Ovary (tissue), 9 donors: ENCODE data around the gene GPR150. TPM values are rescaled to one million over a fixed set of nuclear protein-coding genes. Genes with fewer than 3 reads are reported as not detected.
A peak's percentile ranks its signal among the peaks of the same experiment; 100 is the strongest.

Source experiments
- DNase-seq, 5 donors: peaks; one replicate each; pipeline ENCODE4 v3.0.0-alpha.2; 2019 to 2020
- H3K27ac ChIP-seq, 2 donors: fragments of 200-600 bp; one replicate each; pipeline versions ENCODE4 v1.5.1 to v1.8.0; 2019 to 2022
- H3K27me3 ChIP-seq: fragments of 200-600 bp; one replicate; pipeline ENCODE4 v1.8.0; 2022
- H3K36me3 ChIP-seq: fragments of 200-600 bp; sonication (generic); one replicate; pipeline ENCODE4 v1.5.1; 2019
- H3K4me1 ChIP-seq: one replicate; pipeline ENCODE4 v1.8.1; 2013; ENCODE audit warnings: mild to moderate bottlenecking, moderate library complexity; ENCODE audit not compliant: insufficient read depth
- H3K4me3 ChIP-seq: fragments of 200-600 bp; sonication (generic); one replicate; pipeline ENCODE4 v1.5.1; 2017
- H3K9me3 ChIP-seq, 2 donors: fragments of 200-600 bp in 1 of 2; sonication (generic) in 1 of 2; one replicate each; pipeline versions ENCODE4 v1.5.1 to v1.8.1; 2013 to 2019; ENCODE audit warnings: mild to moderate bottlenecking in 1 of 2, moderate library complexity in 1 of 2
- CTCF ChIP-seq, 3 donors: fragments of 450-650 bp in 2 of 3; fragments of 200-600 bp in 1 of 3; IDR thresholded peaks; one replicate each; pipeline versions ENCODE4 v1.5.1 to v1.8.0; 2016 to 2022; ENCODE audit warnings: antibody characterized with exemption in 3 of 3, mild to moderate bottlenecking in 1 of 3
- EP300 ChIP-seq: sonication (generic); formaldehyde crosslinking; IDR thresholded peaks from one replicate; pipeline ENCODE4 v1.6.1; 2017; ENCODE audit warnings: antibody characterized with exemption
- POLR2A ChIP-seq: fragments of 450-650 bp; IDR thresholded peaks from one replicate; pipeline ENCODE4 v1.6.1; 2017; ENCODE audit warnings: antibody characterized with exemption, mild to moderate bottlenecking, moderate library complexity
- WGBS, 3 donors: extraction: QIAGEN DNeasy Blood & Tissue Kit in 1 of 3; methylation state at CpG; one replicate each; pipeline versions ENCODE4 v1.1.5 to v1.1.7; 2013 to 2017; 5-methylcytosine and 5-hydroxymethylcytosine counted together
- intact Hi-C, 4 donors: fragments of 100-400 bp; cut with DNase I; formaldehyde crosslinking; loops; one replicate each; pipeline versions ENCODE4 v1.11.0 to v1.15.1; 2022 to 2023
- polyA plus RNA-seq, 2 donors: library from polyadenylated mRNA; stranded (reverse); fragments of 200-250 nt in 1 of 2; fragments of 350-450 nt in 1 of 2; fragmentation: Illumina TruSeq in 1 of 2; extraction: RNeasy Lipid Tissue Mini Kit (QIAGEN cat#74804) in 1 of 2; gene quantifications; one replicate each; pipeline ENCODE4 v1.2.3, GENCODE V29; 2013 to 2014
- total RNA-seq, 7 donors: library from RNA; depleted of rRNA in 2 of 7; stranded (reverse); fragments of >200 nt in 2 of 7; fragmentation: NEBNext Ultra II Directional in 3 of 7; extraction: Animal tissue kit (Norgen Biotek cat#: 25700) in 3 of 7; gene quantifications; one replicate each; pipeline versions ENCODE4 v1.1.0 to v1.2.4, GENCODE V29; 2016 to 2023
- donor health status: DM: no; HTN: no; CAD: no; lungs with moderate emphysema.
- donor health status: DM: no; HTN: no; CAD: no.
- donor health status: Bipolar disorder and iron deficiency.
- donor health status: DM: yes; HTN: yes; CAD: no.
- donor health status: DM: no; HTN: no; CAD: no.
- donor health status: DM: yes; HTN: yes; CAD: no.

The GPR150 gene
- total and polyA plus RNA-seq, 9 donors = 0.05 to 0.50 (median 0.10) TPM; not detected in 4

GRCh38 chr5:95619514-95620029 lies 315 bp upstream of the GPR150 start:
- intact Hi-C loops = loop anchor here in 1 of 4 donors (10.0 kb wide), 1 partner anchor 975 kb away; no protein-coding TSS in a partner anchor
- TF ChIP-seq CTCF (IDR thresholded peaks at IDR 0.05) (no peak), POLR2A (no peak), EP300 (no peak)
- 8 to 10% (median 9%) methylated on average over 19 of the region's 19 CpGs for WGBS, 3 donors
- DNase-seq = no peak
- H3K36me3 ChIP-seq = no peaks in the 10 kb centered on the region
- peaks cover 8% of the 10 kb centered on the region for H3K4me1 ChIP-seq
- peak overlapping the region; percentile 43 for H3K4me3 ChIP-seq
- no peaks in the 10 kb centered on the region for H3K27me3 ChIP-seq
- H3K9me3 ChIP-seq = no peaks in the 10 kb centered on the region
- no peak overlapping the region for H3K27ac ChIP-seq

- TF ChIP-seq POLR2A (no peak), CTCF (IDR thresholded peaks at IDR 0.05) (no peak), EP300 (no peak)
- intact Hi-C loops = loop anchor here in 1 of 4 donors (10.0 kb wide), 1 partner anchor 974 kb away; no protein-coding TSS in a partner anchor
- Histone ChIP-seq H3K27ac (no peak overlapping the region), H3K27me3 (no peaks in the 10 kb centered on the region), H3K4me3 (peak overlapping the region; percentile 43), H3K9me3 (no peaks in the 10 kb centered on the region), H3K4me1 (peaks cover 8% of the 10 kb centered on the region), H3K36me3 (no peaks in the 10 kb centered on the region)
- WGBS, 3 donors = 2 to 7% (median 3%) methylated on average over 23 to 92 of the region's 92 CpGs
- DNase-seq = peak in 2 of 5 donors; percentile 23 to 39
These were observed 1.3 kb downstream of the GPR150 start for GRCh38 chr5:95620870-95621838.

- no peaks in the 10 kb centered on the region for H3K9me3 ChIP-seq
- WGBS, 3 donors = 50 to 68% (median 58%) methylated on average over 8 of the region's 8 CpGs
- no peaks in the 10 kb centered on the region for H3K27me3 ChIP-seq
- no peak overlapping the region for H3K27ac ChIP-seq
- intact Hi-C loops = loop anchor here in 1 of 4 donors (10.0 kb wide), 1 partner anchor 973 kb away; no protein-coding TSS in a partner anchor
- peaks cover 8% of the 10 kb centered on the region for H3K4me1 ChIP-seq
- no peak for DNase-seq
- no peak overlapping the region for H3K4me3 ChIP-seq
- no peaks in the 10 kb centered on the region for H3K36me3 ChIP-seq
- TF ChIP-seq POLR2A (no peak), EP300 (no peak), CTCF (IDR thresholded peaks at IDR 0.05) (no peak)
These were observed 2.1 kb downstream of the GPR150 start for GRCh38 chr5:95621839-95622629.

GRCh38 chr5:95623706-95624105 lies 3.8 kb downstream of the GPR150 start:
- intact Hi-C loops = loop anchor here in 1 of 4 donors (10.0 kb wide), 1 partner anchor 971 kb away; no protein-coding TSS in a partner anchor
- no peak for TF ChIP-seq CTCF (IDR thresholded peaks at IDR 0.05)
- TF ChIP-seq POLR2A = no peak
- no peak for TF ChIP-seq EP300

More at GRCh38 chr5:95623706-95624105, 3.8 kb downstream of the GPR150 start:
- Histone ChIP-seq H3K4me3 (no peak overlapping the region), H3K36me3 (no peaks in the 10 kb centered on the region), H3K4me1 (peaks cover 8% of the 10 kb centered on the region), H3K27ac (no peak overlapping the region), H3K9me3 (no peaks in the 10 kb centered on the region), H3K27me3 (no peaks in the 10 kb centered on the region)
- DNase-seq = no peak
- WGBS, 3 donors = 89 to 95% (median 94%) methylated on average over 5 of the region's 5 CpGs
